Measurements from ENCODE around the gene TYW1.
"Not testable (repeated sequence)": the region's sequence is repeated elsewhere in the genome, so short reads cannot be mapped to it uniquely, and the experiment has no call there.

TYW1 gene

GRCh38 chr7:67233506-67233905 lies 236.9 kb downstream of the TYW1 start:
- DNase-seq (ENCODE audit: extremely low read depth in 1 of 2, low read depth in 1 of 2) = not testable (repeated sequence)

DNA sequence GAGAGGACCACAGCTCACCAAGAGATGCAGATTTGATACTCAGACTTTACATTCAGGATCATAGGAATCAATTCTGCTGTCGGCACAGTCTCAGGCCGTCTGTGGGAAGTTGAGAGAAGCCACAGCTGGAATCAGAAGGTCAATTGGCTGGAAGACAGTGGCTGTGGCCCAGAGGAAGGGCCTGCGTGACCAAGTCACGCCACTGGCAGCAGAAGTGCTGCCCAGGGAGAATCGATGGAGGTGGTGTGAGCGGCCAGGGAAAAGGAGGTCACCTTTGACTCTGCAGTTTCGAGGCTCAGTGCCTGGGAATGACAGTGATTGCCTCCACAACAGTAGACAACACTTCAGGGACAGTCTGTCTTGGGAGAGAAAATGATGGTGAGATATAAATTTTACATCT lies 239.6 kb downstream of the TYW1 start:
- DNase-seq (ENCODE audit: extremely low read depth in 1 of 2, low read depth in 1 of 2) = not testable (repeated sequence)

- DNase-seq (ENCODE audit: extremely low read depth in 1 of 2, low read depth in 1 of 2) = not testable (repeated sequence)
Measured at GRCh38 chr7:67242871-67243270, 246.2 kb downstream of the TYW1 start.

DNA sequence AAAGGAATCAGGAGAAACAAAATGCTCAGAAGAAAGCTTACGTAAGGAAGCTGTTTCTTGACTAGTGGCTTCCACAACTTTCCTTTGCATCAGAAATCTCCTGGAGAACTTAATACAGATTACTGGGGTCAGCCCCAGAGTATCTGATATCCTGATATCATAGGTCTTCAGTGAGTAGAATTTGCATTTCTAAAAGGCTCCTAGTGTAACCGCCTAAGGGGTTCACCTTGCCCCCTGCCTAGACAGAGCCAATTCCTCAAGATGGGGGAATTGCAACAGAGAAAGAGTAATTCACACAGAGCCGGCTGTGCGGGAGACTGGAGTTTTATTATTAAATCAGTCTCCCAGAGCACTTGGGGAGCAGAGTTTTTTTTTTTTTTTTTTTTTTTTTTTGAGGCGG lies 251.7 kb downstream of the TYW1 start:
- DNase-seq (ENCODE audit: extremely low read depth in 1 of 2, low read depth in 1 of 2) = not testable (repeated sequence)

GRCh38 chr7:67251986-67252558 lies 255.4 kb downstream of the TYW1 start:
- no peak for DNase-seq (ENCODE audit: extremely low read depth in 1 of 2, low read depth in 1 of 2)

- DNase-seq (ENCODE audit: extremely low read depth in 1 of 2, low read depth in 1 of 2) = not testable (repeated sequence)
Measured at GRCh38 chr7:67255076-67255475, 258.4 kb downstream of the TYW1 start.

- not testable (repeated sequence) for DNase-seq (ENCODE audit: extremely low read depth in 1 of 2, low read depth in 1 of 2)
Measured at GRCh38 chr7:67257779-67258178, 261.1 kb downstream of the TYW1 start.

GRCh38 chr7:67259363-67259762 lies 262.7 kb downstream of the TYW1 start:
- not testable (repeated sequence) for DNase-seq (ENCODE audit: extremely low read depth in 1 of 2, low read depth in 1 of 2)

GRCh38 chr7:67260166-67260586 lies 263.5 kb downstream of the TYW1 start:
- not testable (repeated sequence) for DNase-seq (ENCODE audit: extremely low read depth in 1 of 2, low read depth in 1 of 2)

- DNase-seq (ENCODE audit: extremely low read depth in 1 of 2, low read depth in 1 of 2) = not testable (repeated sequence)
Measured at GRCh38 chr7:67264000-67264399, 267.4 kb downstream of the TYW1 start.

DNA sequence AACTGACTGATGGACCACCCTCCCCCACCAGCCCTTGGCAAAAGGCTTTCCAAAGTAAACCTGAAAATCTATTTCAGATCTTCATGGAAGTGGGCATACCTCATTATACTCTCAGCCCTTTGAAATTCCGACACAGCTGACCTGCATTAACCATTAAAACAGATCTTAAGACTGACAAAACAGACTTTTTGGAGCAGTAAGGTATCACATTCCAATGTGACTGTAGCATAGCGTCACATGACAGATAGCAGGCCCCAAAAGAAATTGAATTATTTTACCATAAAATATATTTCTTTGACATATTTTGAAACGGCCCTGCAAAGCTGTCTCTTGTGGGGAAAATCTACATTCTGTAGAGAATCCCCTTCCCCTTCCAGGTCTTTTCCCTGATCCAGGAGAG lies 269.4 kb downstream of the TYW1 start:
- DNase-seq (ENCODE audit: extremely low read depth in 1 of 2, low read depth in 1 of 2) = not testable (repeated sequence)

- no peak for DNase-seq (ENCODE audit: extremely low read depth in 1 of 2, low read depth in 1 of 2)
Measured at GRCh38 chr7:67267914-67268313, 271.3 kb downstream of the TYW1 start.

- not testable (repeated sequence) for DNase-seq (ENCODE audit: extremely low read depth in 1 of 2, low read depth in 1 of 2)
Measured at GRCh38 chr7:67269916-67270315, 273.3 kb downstream of the TYW1 start.

Measured in activated CD8-positive, alpha-beta memory T cell treated with anti-CD3 and anti-CD28 coated beads for 1 hour (primary cell).